Progenitor cell of endocrine pancreas (in vitro differentiated cells): ENCODE data around the gene FAM156A. TPM values are rescaled to one million over a fixed set of nuclear protein-coding genes. Genes with fewer than 3 reads are reported as not detected.
"Not testable (repeated sequence)": the region's sequence is repeated elsewhere in the genome, so short reads cannot be mapped to it uniquely, and the experiment has no call there.

Source experiments
- DNase-seq: peaks from one replicate; pipeline ENCODE4 v3.0.0; 2021; ENCODE audit warnings: low spot score; ENCODE audit not compliant: unreplicated experiment
- H3K27ac Mint-ChIP-seq: 2 replicates; pipeline ENCODE4 v1.8.0; 2021; ENCODE audit warnings: mild to moderate bottlenecking, moderate library complexity, mixed read lengths
- H3K27me3 Mint-ChIP-seq: 2 replicates; pipeline ENCODE4 v1.8.0; 2021; ENCODE audit warnings: mixed read lengths
- H3K36me3 Mint-ChIP-seq: 2 replicates; pipeline ENCODE4 v1.8.0; 2022; ENCODE audit warnings: mixed read lengths; ENCODE audit not compliant: insufficient read depth
- H3K4me1 Mint-ChIP-seq: 2 replicates; pipeline ENCODE4 v1.8.0; 2021; ENCODE audit warnings: low read depth, mixed read lengths
- H3K4me3 Mint-ChIP-seq: 2 replicates; pipeline ENCODE4 v1.8.0; 2021; ENCODE audit warnings: low read depth, mild to moderate bottlenecking, moderate library complexity, mixed read lengths
- H3K9me3 Mint-ChIP-seq: 2 replicates; pipeline ENCODE4 v1.8.0; 2021; ENCODE audit warnings: low read depth, mixed read lengths
- CTCF ChIP-seq: fragments of 200-600 bp; sonication (generic); IDR thresholded peaks from one replicate; pipeline ENCODE4 v1.5.0; 2021; ENCODE audit warnings: antibody characterized with exemption, mild to moderate bottlenecking; ENCODE audit not compliant: unreplicated experiment
- total RNA-seq: library from RNA; stranded (reverse); gene quantifications from 2 replicates; pipeline ENCODE4 v1.2.1, GENCODE V29; 2021

The FAM156A gene
- total RNA-seq, 1 donor from 2014 or later = 22.0 TPM

GRCh38 chrX:52977953-52978352 lies 19.6 kb upstream of the FAM156A start:
- no peaks in the 10 kb centered on the region for H3K27me3 Mint-ChIP-seq
- H3K4me3 Mint-ChIP-seq = no peak overlapping the region
- H3K36me3 Mint-ChIP-seq = peaks cover 2% of the 10 kb centered on the region
- peaks cover 7% of the 10 kb centered on the region for H3K9me3 Mint-ChIP-seq
- no peak for TF ChIP-seq CTCF
- no peaks in the 10 kb centered on the region for H3K4me1 Mint-ChIP-seq
- no peak for DNase-seq
- no peak overlapping the region for H3K27ac Mint-ChIP-seq

- not testable (repeated sequence) for H3K36me3 Mint-ChIP-seq, H3K4me1 Mint-ChIP-seq, H3K27me3 Mint-ChIP-seq, H3K27ac Mint-ChIP-seq, H3K9me3 Mint-ChIP-seq, H3K4me3 Mint-ChIP-seq, DNase-seq
Measured at GRCh38 chrX:52975576-52975975, 17.3 kb upstream of the FAM156A start.

- not testable (repeated sequence) for H3K36me3 Mint-ChIP-seq, H3K9me3 Mint-ChIP-seq, H3K4me3 Mint-ChIP-seq, H3K4me1 Mint-ChIP-seq, DNase-seq, H3K27me3 Mint-ChIP-seq, H3K27ac Mint-ChIP-seq
Measured at GRCh38 chrX:52974336-52974992, 16.1 kb upstream of the FAM156A start.

- H3K9me3 Mint-ChIP-seq, H3K4me3 Mint-ChIP-seq, DNase-seq, H3K4me1 Mint-ChIP-seq, H3K27me3 Mint-ChIP-seq, H3K27ac Mint-ChIP-seq, H3K36me3 Mint-ChIP-seq: not testable (repeated sequence)
Measured at GRCh38 chrX:52967922-52968321, 9.6 kb upstream of the FAM156A start.

- H3K4me3 Mint-ChIP-seq, H3K36me3 Mint-ChIP-seq, DNase-seq, H3K4me1 Mint-ChIP-seq, H3K27ac Mint-ChIP-seq, H3K27me3 Mint-ChIP-seq, H3K9me3 Mint-ChIP-seq: not testable (repeated sequence)
Measured at GRCh38 chrX:52966993-52967738, 8.8 kb upstream of the FAM156A start.

GRCh38 chrX:52958961-52959360 lies 643 bp upstream of the FAM156A start:
- H3K4me1 Mint-ChIP-seq, H3K27ac Mint-ChIP-seq, H3K27me3 Mint-ChIP-seq, H3K36me3 Mint-ChIP-seq, H3K9me3 Mint-ChIP-seq, H3K4me3 Mint-ChIP-seq, DNase-seq: not testable (repeated sequence)

GRCh38 chrX:52949884-52950283 lies 8.4 kb downstream of the FAM156A start:
- DNase-seq, H3K27me3 Mint-ChIP-seq, H3K4me1 Mint-ChIP-seq, H3K4me3 Mint-ChIP-seq, H3K27ac Mint-ChIP-seq, H3K9me3 Mint-ChIP-seq, H3K36me3 Mint-ChIP-seq: not testable (repeated sequence)

- H3K4me3 Mint-ChIP-seq, H3K27ac Mint-ChIP-seq, H3K9me3 Mint-ChIP-seq, H3K36me3 Mint-ChIP-seq, H3K27me3 Mint-ChIP-seq, H3K4me1 Mint-ChIP-seq, DNase-seq: not testable (repeated sequence)
Measured at GRCh38 chrX:52949325-52949724, 9.0 kb downstream of the FAM156A start.

- H3K27ac Mint-ChIP-seq, H3K27me3 Mint-ChIP-seq, H3K36me3 Mint-ChIP-seq, H3K4me1 Mint-ChIP-seq, H3K9me3 Mint-ChIP-seq, DNase-seq, H3K4me3 Mint-ChIP-seq: not testable (repeated sequence)
Measured at GRCh38 chrX:52948265-52948664, 10.1 kb downstream of the FAM156A start.

- H3K9me3 Mint-ChIP-seq, H3K36me3 Mint-ChIP-seq, H3K27ac Mint-ChIP-seq, H3K4me3 Mint-ChIP-seq, H3K27me3 Mint-ChIP-seq, H3K4me1 Mint-ChIP-seq, DNase-seq: not testable (repeated sequence)
Measured at GRCh38 chrX:52947501-52947900, 10.8 kb downstream of the FAM156A start.

GRCh38 chrX:52945838-52946494 lies 12.4 kb downstream of the FAM156A start:
- H3K36me3 Mint-ChIP-seq, H3K4me3 Mint-ChIP-seq, H3K4me1 Mint-ChIP-seq, H3K27ac Mint-ChIP-seq, DNase-seq, H3K27me3 Mint-ChIP-seq, H3K9me3 Mint-ChIP-seq: not testable (repeated sequence)

GRCh38 chrX:52941728-52942127 lies 16.6 kb downstream of the FAM156A start:
- not testable (repeated sequence) for H3K9me3 Mint-ChIP-seq, H3K27me3 Mint-ChIP-seq, H3K27ac Mint-ChIP-seq

More at GRCh38 chrX:52941728-52942127, 16.6 kb downstream of the FAM156A start:
- not testable (repeated sequence) for H3K4me3 Mint-ChIP-seq, H3K36me3 Mint-ChIP-seq, H3K4me1 Mint-ChIP-seq, DNase-seq
